ENCODE results near the gene TSGA10.

Gene TSGA10

GRCh38 chr2:99181624-99182000 is 26.9 kb upstream of the TSGA10 start:
- Histone ChIP-seq H3K27me3 (no peaks in the 10 kb centered on the region), H3K4me1 (peaks cover 0 to 35% (median 26%) of the 10 kb centered on the region in 4 donors), H3K9me3 (no peaks in the 10 kb centered on the region), H3K4me3 (peak overlapping the region; percentile 71 to 91), H3K27ac (peak overlapping the region; percentile 69 to 78), H3K36me3 (peaks cover 0 to 2% (median 0%) of the 10 kb centered on the region in 3 donors)
- no peak for TF ChIP-seq CTCF (IDR thresholded peaks at IDR 0.05)
- DNase-seq = no peak
- intact Hi-C loops (cut with DNase I; ENCODE audit: low total_unique reads) = loop anchor here (5.0 to 10.0 kb wide), 2 partner anchors 39 to 153 kb away; partner anchors contain the start of genes C2orf15, EIF5B and TXNDC9

- H3K36me3 ChIP-seq = no peaks in the 10 kb centered on the region
- peak in 1 of 2 experiments; percentile 13 for TF ChIP-seq CTCF (IDR thresholded peaks at IDR 0.05)
- intact Hi-C loops (cut with DNase I; ENCODE audit: low total_unique reads) = loop anchor here (5.0 to 10.0 kb wide), 2 partner anchors 39 to 154 kb away; partner anchors contain the start of genes C2orf15, EIF5B and TXNDC9
- no peaks in the 10 kb centered on the region for H3K27me3 ChIP-seq
- no peaks in the 10 kb centered on the region for H3K9me3 ChIP-seq
- peak within 1 kb of the TSS; percentile 69 to 78 for H3K27ac ChIP-seq
- peak within 1 kb of the TSS; percentile 71 to 91 for H3K4me3 ChIP-seq
- H3K4me1 ChIP-seq = peaks cover 0 to 35% (median 26%) of the 10 kb centered on the region in 4 donors
- peak; percentile 90 to 96 for DNase-seq
Observed at GRCh38 chr2:99180755-99181623, 26.2 kb upstream of the TSGA10 start, which contains the start of the genes MITD1 and MRPL30. TSS of gene MITD1 (minus strand) at chr2:99181058. CDS start at chr2:99180981, 77 bp downstream. TSS of gene MRPL30 (plus strand) at chr2:99181184. CDS start at chr2:99186204, 5,020 bp downstream.

GRCh38 chr2:99171377-99172140 is 16.8 kb upstream of the TSGA10 start:
- H3K27ac ChIP-seq = no peak overlapping the region
- peaks cover 39 to 53% (median 51%) of the 10 kb centered on the region in 3 donors for H3K36me3 ChIP-seq
- no peaks in the 10 kb centered on the region for H3K9me3 ChIP-seq
- no peaks in the 10 kb centered on the region for H3K27me3 ChIP-seq
- intact Hi-C loops (cut with DNase I; ENCODE audit: low total_unique reads) = no loop called here
- H3K4me1 ChIP-seq = no peaks in the 10 kb centered on the region
- DNase-seq = no peak
- no peak for TF ChIP-seq CTCF (IDR thresholded peaks at IDR 0.05)
- no peak overlapping the region for H3K4me3 ChIP-seq

GRCh38 chr2:99169534-99169933 is 14.8 kb upstream of the TSGA10 start:
- Histone ChIP-seq H3K27me3 (no peaks in the 10 kb centered on the region), H3K27ac (no peak overlapping the region), H3K4me1 (no peaks in the 10 kb centered on the region), H3K4me3 (no peak overlapping the region), H3K9me3 (no peaks in the 10 kb centered on the region), H3K36me3 (peaks cover 45 to 64% (median 51%) of the 10 kb centered on the region in 3 donors)
- intact Hi-C loops (cut with DNase I; ENCODE audit: low total_unique reads) = no loop called here
- no peak for TF ChIP-seq CTCF (IDR thresholded peaks at IDR 0.05)
- no peak for DNase-seq

- H3K9me3 ChIP-seq = no peaks in the 10 kb centered on the region
- TF ChIP-seq CTCF (IDR thresholded peaks at IDR 0.05) = no peak
- no peak overlapping the region for H3K27ac ChIP-seq
- no peaks in the 10 kb centered on the region for H3K27me3 ChIP-seq
- no peaks in the 10 kb centered on the region for H3K4me1 ChIP-seq
- intact Hi-C loops (cut with DNase I; ENCODE audit: low total_unique reads) = no loop called here
- H3K4me3 ChIP-seq = no peak overlapping the region
- no peak for DNase-seq
- peaks cover 31 to 55% (median 46%) of the 10 kb centered on the region in 3 donors for H3K36me3 ChIP-seq
Observed at GRCh38 chr2:99166218-99166617, 11.5 kb upstream of the TSGA10 start.

Data from tibial artery (tissue), 4 donors.